IPS-15b (cell line): Measurements from ENCODE around the gene MSANTD3.
A peak's percentile ranks its signal among the peaks of the same experiment; 100 is the strongest.

Experiments used
- H3K27me3 ChIP-seq: one replicate; pipeline ENCODE4 v1.6.1; 2013; ENCODE audit warnings: low read length; ENCODE audit not compliant: control insufficient read depth, insufficient read depth
- H3K36me3 ChIP-seq: one replicate; pipeline ENCODE4 v1.6.1; 2013; ENCODE audit warnings: low read length; ENCODE audit not compliant: control insufficient read depth, insufficient read depth
- H3K4me1 ChIP-seq: one replicate; pipeline ENCODE4 v1.6.1; 2013; ENCODE audit warnings: mild to moderate bottlenecking, low read length; ENCODE audit not compliant: control insufficient read depth, insufficient read depth
- H3K4me3 ChIP-seq: one replicate; pipeline ENCODE4 v1.5.1; 2013; ENCODE audit warnings: low read depth, low read length
- H3K9ac ChIP-seq: one replicate; pipeline ENCODE4 v1.6.1; 2013; ENCODE audit warnings: low read depth, mild to moderate bottlenecking, low read length
- H3K9me3 ChIP-seq: one replicate; pipeline ENCODE4 v1.6.1; 2013; ENCODE audit warnings: mild to moderate bottlenecking, low read length; ENCODE audit not compliant: control insufficient read depth, insufficient read depth

The MSANTD3 gene

DNA sequence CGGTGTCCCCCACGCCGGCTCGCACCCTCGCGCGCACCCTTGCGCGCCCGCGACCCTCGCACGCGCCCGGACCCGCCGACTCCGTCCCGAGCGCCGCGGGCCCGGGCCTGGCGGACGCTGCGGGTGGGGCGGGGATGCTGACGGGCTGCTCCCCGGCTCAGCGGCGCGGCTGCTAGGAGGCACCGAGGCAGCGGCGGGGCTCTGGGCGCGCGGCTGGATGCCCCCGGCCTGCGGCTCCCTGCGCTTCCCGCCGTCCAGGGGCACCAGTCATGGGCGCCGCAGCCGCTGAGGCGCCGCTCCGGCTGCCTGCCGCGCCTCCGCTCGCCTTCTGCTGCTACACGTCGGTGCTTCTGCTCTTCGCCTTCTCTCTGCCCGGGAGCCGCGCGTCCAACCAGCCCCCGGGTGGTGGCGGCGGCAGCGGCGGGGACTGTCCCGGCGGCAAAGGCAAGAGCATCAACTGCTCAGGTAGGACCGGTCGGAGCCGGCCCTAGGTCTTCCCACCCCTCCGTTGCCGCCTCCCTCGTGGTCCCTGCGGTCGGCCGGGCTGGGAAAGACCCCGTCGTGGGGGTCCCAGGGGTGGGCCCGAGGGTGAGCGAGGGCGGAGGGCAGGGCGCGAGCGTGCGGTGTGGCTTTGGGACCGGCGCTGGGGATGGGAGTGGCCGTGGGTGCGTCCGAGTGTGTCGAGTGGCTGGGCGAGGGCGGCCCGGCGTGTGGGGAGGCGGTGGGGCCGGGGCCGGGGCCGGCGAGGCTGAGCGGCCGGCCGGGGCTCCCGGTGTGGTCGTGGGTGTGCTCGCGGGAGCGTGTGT is 46.5 kb downstream of the MSANTD3 start:
- H3K27me3 ChIP-seq: no peaks in the 10 kb centered on the region
- peak overlapping the region; percentile 76 for H3K9ac ChIP-seq
- H3K9me3 ChIP-seq: no peaks in the 10 kb centered on the region
- H3K36me3 ChIP-seq: no peaks in the 10 kb centered on the region
- peak overlapping the region; percentile 87 for H3K4me3 ChIP-seq
- peaks cover 8% of the 10 kb centered on the region for H3K4me1 ChIP-seq

DNA sequence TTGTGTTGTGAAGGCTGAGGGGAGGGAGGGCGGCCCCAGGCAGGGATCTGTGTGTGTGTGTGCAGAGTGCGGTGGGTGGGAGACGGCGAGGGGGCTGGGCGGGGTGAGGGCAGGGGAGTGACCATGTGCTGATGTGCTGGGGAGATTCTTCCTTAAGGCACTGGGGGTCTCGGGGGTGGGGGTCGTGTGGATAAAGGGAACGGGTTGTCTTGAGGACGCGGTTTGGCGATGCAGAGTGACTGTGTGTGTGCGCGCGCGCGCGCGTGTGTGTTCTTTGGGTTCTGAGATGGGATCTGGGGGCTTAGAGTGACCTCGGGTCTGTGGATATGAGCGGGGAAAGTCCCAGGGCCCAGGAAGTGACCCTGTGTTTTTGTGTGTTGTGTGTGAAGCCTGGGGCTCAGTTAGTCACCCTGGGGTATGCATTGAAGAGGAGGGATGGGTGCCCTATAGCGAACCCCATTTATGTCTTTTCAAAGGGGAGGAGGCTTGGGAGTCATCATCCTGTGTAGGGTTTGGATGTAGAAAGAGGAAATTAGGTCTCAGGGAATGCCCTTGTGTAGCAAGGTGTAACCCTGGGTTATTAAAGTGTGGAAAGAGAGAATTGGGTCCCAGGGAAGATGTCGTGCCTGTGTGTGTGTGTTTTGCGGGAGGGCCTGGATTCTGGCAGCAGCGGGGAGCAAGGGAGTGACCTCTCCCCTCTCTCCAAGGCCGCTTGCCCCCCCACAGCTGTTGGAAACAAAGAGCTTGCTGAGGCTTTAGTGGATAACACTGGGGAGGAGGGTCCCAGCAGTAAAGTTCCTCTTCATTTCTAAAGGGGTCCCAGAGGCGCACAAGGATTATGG is 47.4 kb downstream of the MSANTD3 start:
- Histone ChIP-seq H3K4me3 (peak overlapping the region; percentile 87), H3K9ac (peak overlapping the region; percentile 76), H3K36me3 (no peaks in the 10 kb centered on the region), H3K27me3 (no peaks in the 10 kb centered on the region), H3K9me3 (no peaks in the 10 kb centered on the region), H3K4me1 (peaks cover 8% of the 10 kb centered on the region)

DNA sequence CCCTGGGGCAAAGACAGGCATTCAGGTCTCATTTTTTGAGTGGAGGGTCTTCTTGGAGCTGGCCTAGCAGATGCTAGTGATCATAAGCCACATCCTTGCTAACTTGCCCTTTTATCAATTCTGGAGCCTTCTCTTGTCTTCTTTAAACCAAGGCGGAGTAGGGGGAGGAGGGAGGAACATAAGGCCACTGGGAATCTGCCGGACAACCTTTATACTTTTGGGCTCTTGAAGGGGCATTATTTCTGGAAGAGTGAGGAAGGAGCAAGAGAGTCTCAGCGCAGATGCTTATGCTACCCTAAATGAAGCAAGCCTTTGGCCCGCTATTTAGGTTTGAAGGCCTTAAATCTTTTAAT is 48.0 kb downstream of the MSANTD3 start:
- no peaks in the 10 kb centered on the region for H3K9me3 ChIP-seq
- no peaks in the 10 kb centered on the region for H3K36me3 ChIP-seq
- H3K9ac ChIP-seq: peak overlapping the region; percentile 76
- H3K27me3 ChIP-seq: no peaks in the 10 kb centered on the region
- peaks cover 8% of the 10 kb centered on the region for H3K4me1 ChIP-seq
- peak overlapping the region; percentile 87 for H3K4me3 ChIP-seq

DNA sequence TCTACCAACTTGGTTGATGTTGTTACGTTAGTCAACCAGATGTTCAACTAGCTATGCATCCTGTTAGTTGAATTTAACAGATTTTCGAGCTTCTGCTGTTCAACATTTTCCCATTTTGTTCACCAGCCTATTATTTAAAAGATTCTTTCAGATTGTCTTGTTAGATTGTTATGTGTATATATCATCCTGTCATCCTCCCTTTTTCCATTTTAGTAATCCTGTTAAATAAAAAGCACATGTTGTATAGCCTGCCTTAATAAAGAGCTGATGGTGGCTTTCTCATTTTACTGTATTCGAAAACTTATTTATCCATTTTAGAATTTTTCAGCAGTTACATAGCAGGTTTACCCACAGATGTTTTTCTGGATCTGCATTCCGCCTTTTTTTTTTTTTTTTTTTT is 50.3 kb downstream of the MSANTD3 start:
- no peaks in the 10 kb centered on the region for H3K9me3 ChIP-seq
- H3K4me1 ChIP-seq: peaks cover 13% of the 10 kb centered on the region
- H3K9ac ChIP-seq: no peak overlapping the region
- H3K4me3 ChIP-seq: no peak overlapping the region
- no peaks in the 10 kb centered on the region for H3K27me3 ChIP-seq
- no peaks in the 10 kb centered on the region for H3K36me3 ChIP-seq

DNA sequence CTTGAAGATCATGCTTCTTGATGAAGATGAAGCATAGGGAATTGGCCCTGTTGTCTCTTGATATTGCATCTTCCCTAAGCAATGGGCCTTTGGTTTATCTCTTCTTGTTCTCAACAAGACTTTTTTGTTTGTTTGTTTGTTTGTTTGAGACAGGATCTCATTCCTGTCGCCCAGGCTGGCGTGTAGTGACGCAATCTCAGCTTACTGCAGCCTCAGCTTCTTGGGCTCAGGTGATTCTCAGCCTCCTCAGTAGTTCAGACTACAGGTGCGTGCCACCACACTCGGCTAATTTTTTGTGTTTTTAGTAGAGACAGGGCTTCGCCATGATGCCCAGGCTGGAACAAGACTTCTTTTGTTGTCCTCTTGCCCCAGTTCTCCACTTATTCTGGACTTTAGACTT is 51.2 kb downstream of the MSANTD3 start:
- Histone ChIP-seq H3K27me3 (no peaks in the 10 kb centered on the region), H3K9me3 (no peaks in the 10 kb centered on the region), H3K9ac (no peak overlapping the region), H3K4me1 (peaks cover 12% of the 10 kb centered on the region), H3K4me3 (no peak overlapping the region), H3K36me3 (no peaks in the 10 kb centered on the region)

DNA sequence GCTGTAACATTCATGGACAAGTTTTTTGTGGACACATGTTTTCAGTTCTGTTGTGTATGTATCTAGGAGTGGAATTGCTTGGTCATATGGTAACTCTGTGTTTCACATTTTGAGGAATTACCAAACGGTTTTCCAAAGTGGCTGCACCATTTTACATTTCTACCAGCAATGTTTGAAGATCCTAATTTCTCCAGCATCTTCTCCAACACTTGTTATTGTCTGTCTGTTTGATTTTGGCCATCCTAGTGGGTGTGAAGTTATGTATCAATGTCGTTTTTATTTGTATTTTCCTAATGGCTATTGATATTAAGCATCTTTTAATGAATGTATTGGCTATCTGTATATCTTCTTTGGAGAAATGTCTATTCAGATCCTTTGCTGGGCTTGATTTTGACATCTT is 52.9 kb downstream of the MSANTD3 start:
- H3K4me3 ChIP-seq: no peak overlapping the region
- H3K4me1 ChIP-seq: peaks cover 11% of the 10 kb centered on the region
- no peaks in the 10 kb centered on the region for H3K27me3 ChIP-seq
- H3K9ac ChIP-seq: no peak overlapping the region
- H3K9me3 ChIP-seq: no peaks in the 10 kb centered on the region
- H3K36me3 ChIP-seq: no peaks in the 10 kb centered on the region

DNA sequence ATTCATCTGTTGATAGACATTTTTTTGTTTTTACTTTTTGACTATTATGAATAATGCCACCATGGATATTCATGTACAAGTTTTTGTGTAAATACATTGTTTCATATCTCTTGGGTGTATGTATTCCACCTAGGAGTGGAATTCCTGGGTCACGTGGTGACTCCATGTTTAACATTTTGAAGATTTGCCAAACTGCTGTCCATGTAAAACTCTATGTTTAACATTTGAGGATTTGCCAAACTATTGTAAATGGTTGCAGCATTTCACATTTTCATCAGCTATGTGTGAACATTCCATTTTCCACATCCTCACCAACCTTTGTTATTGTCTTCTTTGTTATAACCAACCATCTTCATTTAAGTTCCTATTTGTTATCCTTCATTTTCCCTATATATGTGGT is 58.3 kb downstream of the MSANTD3 start:
- H3K27me3 ChIP-seq: no peaks in the 10 kb centered on the region
- H3K4me3 ChIP-seq: no peak overlapping the region
- no peak overlapping the region for H3K9ac ChIP-seq
- no peaks in the 10 kb centered on the region for H3K9me3 ChIP-seq
- H3K4me1 ChIP-seq: peaks cover 10% of the 10 kb centered on the region
- no peaks in the 10 kb centered on the region for H3K36me3 ChIP-seq

DNA sequence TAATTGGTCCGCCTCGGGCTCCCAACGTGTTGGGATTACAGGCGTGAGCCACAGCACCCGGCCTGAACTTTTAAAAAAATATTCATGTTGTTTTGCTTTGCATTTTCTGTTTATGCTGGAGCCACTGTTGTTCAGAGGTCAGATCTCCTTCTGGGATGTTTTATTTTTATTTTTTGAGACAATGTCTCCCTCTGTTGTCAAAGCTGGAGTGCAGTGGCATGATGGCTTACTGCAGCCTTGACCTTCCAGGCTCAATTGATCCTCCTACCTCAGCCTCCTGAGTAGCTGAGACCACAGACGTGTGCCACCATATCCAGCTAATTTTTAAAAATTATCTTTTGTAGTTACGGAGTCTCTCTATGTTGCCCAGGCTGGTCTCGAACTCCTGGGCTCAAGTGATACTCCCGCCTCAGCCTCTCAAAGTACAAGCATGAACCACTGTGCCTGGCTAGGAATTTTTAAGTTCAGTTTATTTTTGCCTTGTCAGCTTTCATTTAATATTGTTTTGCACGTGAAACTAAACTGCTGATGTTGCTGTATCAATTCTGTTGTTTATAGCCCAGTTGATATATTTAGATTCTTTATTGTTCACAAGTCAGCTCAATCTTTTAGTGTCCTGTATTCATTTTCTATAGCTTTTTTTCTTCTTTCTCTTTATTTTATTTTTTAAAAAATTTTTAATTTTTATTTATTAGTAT is 59.7 kb downstream of the MSANTD3 start:
- no peak overlapping the region for H3K9ac ChIP-seq
- no peaks in the 10 kb centered on the region for H3K36me3 ChIP-seq
- no peaks in the 10 kb centered on the region for H3K27me3 ChIP-seq
- H3K9me3 ChIP-seq: no peaks in the 10 kb centered on the region
- H3K4me1 ChIP-seq: peaks cover 5% of the 10 kb centered on the region
- H3K4me3 ChIP-seq: no peak overlapping the region

DNA sequence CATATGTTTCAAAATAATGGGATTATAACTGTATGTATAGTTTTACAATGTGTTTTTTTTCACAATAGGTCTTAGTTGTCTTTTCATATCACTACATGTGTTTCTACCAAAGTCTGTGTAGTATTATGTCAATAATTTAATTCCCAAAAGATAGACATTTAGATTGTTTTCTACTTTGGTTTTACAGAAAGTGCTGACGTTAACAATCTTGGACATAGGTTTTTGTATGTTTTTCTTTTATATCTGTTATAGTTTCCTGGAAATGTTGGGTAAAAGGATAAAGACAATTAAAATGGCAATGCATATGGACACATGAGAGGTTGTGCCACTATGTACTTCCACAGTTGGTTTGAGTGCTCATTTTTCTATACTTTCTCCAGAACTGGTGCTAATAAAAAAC is 61.2 kb downstream of the MSANTD3 start:
- Histone ChIP-seq H3K4me3 (no peak overlapping the region), H3K36me3 (no peaks in the 10 kb centered on the region), H3K27me3 (no peaks in the 10 kb centered on the region), H3K4me1 (peaks cover 13% of the 10 kb centered on the region), H3K9me3 (no peaks in the 10 kb centered on the region), H3K9ac (no peak overlapping the region)

DNA sequence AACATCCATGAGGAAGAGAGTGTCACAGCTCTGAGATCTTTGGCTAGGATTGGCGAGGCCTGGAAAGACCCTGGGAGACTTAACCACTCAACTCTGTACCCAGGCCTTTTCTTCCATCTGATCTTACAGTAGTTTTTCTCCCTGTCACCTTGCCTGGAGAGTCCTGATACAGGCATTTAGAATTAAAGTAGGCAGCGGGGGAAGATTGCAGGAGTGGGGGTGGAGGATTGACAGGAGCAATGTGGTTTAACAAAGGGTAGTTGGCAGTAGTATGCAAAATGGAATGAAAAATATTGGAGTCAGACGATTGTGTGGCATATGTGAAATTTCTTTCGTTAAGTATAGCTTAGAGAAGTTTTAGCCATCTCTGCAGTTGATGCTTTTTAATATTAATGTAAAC is 62.9 kb downstream of the MSANTD3 start:
- Histone ChIP-seq H3K9me3 (no peaks in the 10 kb centered on the region), H3K9ac (no peak overlapping the region), H3K27me3 (no peaks in the 10 kb centered on the region), H3K36me3 (no peaks in the 10 kb centered on the region), H3K4me3 (no peak overlapping the region), H3K4me1 (peaks cover 16% of the 10 kb centered on the region)

DNA sequence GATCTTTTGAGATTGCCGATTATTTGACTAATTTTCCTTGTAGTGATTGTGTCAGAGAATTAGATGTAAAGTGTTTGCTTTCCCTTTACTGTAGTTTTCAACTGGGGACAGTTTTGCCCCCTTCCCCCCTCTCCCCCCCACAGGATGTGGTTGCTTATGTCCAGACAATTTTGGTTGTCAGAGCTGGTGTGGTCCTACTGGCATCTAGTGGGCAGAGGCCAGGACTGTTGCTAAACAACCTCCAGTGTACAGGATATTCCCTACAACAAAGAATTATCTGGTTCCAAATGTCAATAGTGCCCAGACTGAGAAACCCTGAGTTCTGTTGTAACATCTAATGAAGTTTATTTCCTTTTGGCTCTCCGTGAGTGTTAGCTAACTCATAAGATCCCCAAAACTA is 66.0 kb downstream of the MSANTD3 start:
- Histone ChIP-seq H3K27me3 (no peaks in the 10 kb centered on the region), H3K9ac (no peak overlapping the region), H3K9me3 (no peaks in the 10 kb centered on the region), H3K36me3 (no peaks in the 10 kb centered on the region), H3K4me3 (peak overlapping the region; percentile 3), H3K4me1 (peaks cover 18% of the 10 kb centered on the region)
